ENCODE results near the gene MUCL1.

Gene MUCL1

GRCh38 chr12:54891717-54892478 lies 37.6 kb downstream of the MUCL1 start:
- no peak for DNase-seq (ENCODE audit: low spot score)
